GM23248 (cell line): Measurements from ENCODE around the gene ZBTB49. TPM values are rescaled to one million over a fixed set of nuclear protein-coding genes. Genes with fewer than 3 reads are reported as not detected.

Experiments
- DNase-seq: peaks from one replicate; pipeline ENCODE4 v3.0.0-alpha.2; 2015
- H2AFZ ChIP-seq: fragments of 200-600 bp; sonication (generic); 2 replicates; pipeline ENCODE4 v1.6.1; 2016; ENCODE audit warnings: antibody characterized with exemption
- H3F3A ChIP-seq: fragments of 200-600 bp; sonication (generic); 2 replicates; pipeline ENCODE4 v1.6.1; 2016; ENCODE audit warnings: mild to moderate bottlenecking, antibody characterized with exemption, mixed run types; ENCODE audit not compliant: insufficient read depth
- H3K27ac ChIP-seq: fragments of 200-600 bp; sonication (generic); 2 replicates; pipeline ENCODE4 v1.5.1; 2016; ENCODE audit warnings: mild to moderate bottlenecking
- H3K27me3 ChIP-seq: fragments of 200-600 bp; sonication (generic); replicated peaks from 2 replicates; pipeline ENCODE4 v1.6.1; 2016; ENCODE audit warnings: mild to moderate bottlenecking; ENCODE audit not compliant: insufficient read depth
- H3K36me3 ChIP-seq: fragments of 200-600 bp; sonication (generic); 2 replicates; pipeline ENCODE4 v1.6.1; 2016; ENCODE audit warnings: low read depth, mild to moderate bottlenecking
- H3K4me1 ChIP-seq: fragments of 200-600 bp; sonication (generic); 2 replicates; pipeline ENCODE4 v1.6.1; 2016; ENCODE audit warnings: mild to moderate bottlenecking; ENCODE audit not compliant: insufficient read depth
- H3K4me2 ChIP-seq: fragments of 200-600 bp; sonication (generic); one replicate; pipeline ENCODE4 v1.6.1; 2016; ENCODE audit warnings: mild to moderate bottlenecking; ENCODE audit not compliant: unreplicated experiment
- H3K4me3 ChIP-seq: fragments of 200-600 bp; sonication (generic); 2 replicates; pipeline ENCODE4 v1.5.1; 2016; ENCODE audit warnings: mild to moderate bottlenecking
- H3K79me2 ChIP-seq: fragments of 200-600 bp; sonication (generic); 2 replicates; pipeline ENCODE4 v1.6.1; 2016; ENCODE audit warnings: mild to moderate bottlenecking; ENCODE audit not compliant: insufficient read depth
- H3K9ac ChIP-seq: fragments of 200-600 bp; sonication (generic); 2 replicates; pipeline ENCODE4 v1.6.1; 2016; ENCODE audit warnings: mild to moderate bottlenecking
- H3K9me2 ChIP-seq: fragments of 200-600 bp; sonication (generic); 2 replicates; pipeline ENCODE4 v1.6.1; 2016; ENCODE audit warnings: mixed run types, mild to moderate bottlenecking, moderate library complexity; ENCODE audit not compliant: insufficient read depth
- H3K9me3 ChIP-seq: fragments of 200-600 bp; sonication (generic); one replicate; pipeline ENCODE4 v1.6.1; 2017; ENCODE audit warnings: low read depth
- H4K20me1 ChIP-seq: fragments of 200-600 bp; sonication (generic); 2 replicates; pipeline ENCODE4 v1.6.0; 2016; ENCODE audit not compliant: insufficient read depth
- EZH2 ChIP-seq: fragments of 200-600 bp; sonication (generic); IDR thresholded peaks from 2 replicates; pipeline ENCODE4 v1.6.1; 2018; ENCODE audit warnings: antibody characterized with exemption, mild to moderate bottlenecking; ENCODE audit not compliant: insufficient read depth, poor library complexity, severe bottlenecking
- EZH2phosphoT487 ChIP-seq: fragments of 200-600 bp; sonication (generic); IDR thresholded peaks from 2 replicates; pipeline ENCODE4 v1.6.1; 2018; ENCODE audit warnings: antibody characterized with exemption, moderate library complexity, mild to moderate bottlenecking, low read depth; ENCODE audit not compliant: insufficient read depth
- WGBS, 2 experiments: methylation state at CpG; one replicate each; pipeline ENCODE4 v1.1.6; 2015 to 2017; ENCODE audit warnings: low lambda C conversion rate in 2 of 2, low coverage in 1 of 2; ENCODE audit errors: missing lambda C conversion rate in 2 of 2; 5-methylcytosine and 5-hydroxymethylcytosine counted together
- in situ Hi-C: fragments of 300-500 bp; cut with MboI; formaldehyde crosslinking; loops from 2 replicates; pipeline ENCODE4 v1.15.0; 2020
- polyA plus RNA-seq: library from polyadenylated mRNA; unstranded; fragments of >200 nt; fragmentation: Nextera tagmentation; extraction: Ambion mirVana; gene quantifications from 2 replicates; pipeline ENCODE4 v1.2.1, GENCODE V29; 2016
- total RNA-seq: library from RNA; depleted of rRNA; stranded (reverse); fragments of >200 nt; shearing (Covaris generic); gene quantifications from 2 replicates; pipeline ENCODE4 v1.2.3, GENCODE V29; 2014

The ZBTB49 gene
- total and polyA plus RNA-seq, 2 experiments from 2014 or later: 1.9 to 2.9 TPM

DNA sequence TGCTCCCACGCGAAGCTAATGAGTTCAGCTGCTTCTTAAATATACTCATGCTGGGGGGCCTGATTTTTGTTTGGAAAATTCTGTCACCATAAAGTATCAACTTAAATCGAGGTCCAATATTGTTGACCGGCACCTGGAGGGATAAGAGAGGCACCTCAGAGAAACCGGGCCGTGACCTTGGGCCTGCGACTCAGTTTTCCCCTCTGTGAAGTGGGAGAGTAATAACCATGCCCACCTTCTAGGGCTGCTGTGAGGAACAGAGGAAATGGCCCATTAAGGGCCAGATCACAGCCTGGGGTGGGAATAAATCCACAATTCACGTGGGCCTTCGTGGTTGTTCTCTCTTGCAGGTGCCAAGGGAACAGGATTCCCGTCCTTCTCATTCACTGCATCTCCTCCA, 39.4 kb downstream of the ZBTB49 start:
- Histone ChIP-seq H3K4me3 (no peak overlapping the region), H3K79me2 (no peaks in the 10 kb centered on the region), H3K9me2 (no peaks in the 10 kb centered on the region), H3K4me1 (no peaks in the 10 kb centered on the region; the same call in 1 of the 2 replicates), H2AFZ (no peak overlapping the region), H3K27me3 (no peaks in the 10 kb centered on the region), H3K9ac (no peak overlapping the region), H3F3A (peaks cover 17% of the 10 kb centered on the region), H3K36me3 (no peaks in the 10 kb centered on the region), H3K4me2 (no peak overlapping the region), H4K20me1 (no peaks in the 10 kb centered on the region), H3K9me3 (no peaks in the 10 kb centered on the region), H3K27ac (no peak overlapping the region)
- WGBS, 2 experiments: 81 to 83% methylated on average over 10 of the region's 10 CpGs
- no peak for TF ChIP-seq EZH2phosphoT487
- TF ChIP-seq EZH2: no peak
- DNase-seq: no peak
- in situ Hi-C loops: no loop called here

GRCh38 chr4:4330794-4331193, 40.7 kb downstream of the ZBTB49 start:
- Histone ChIP-seq H3F3A (peaks cover 17% of the 10 kb centered on the region), H3K27me3 (no peaks in the 10 kb centered on the region), H3K79me2 (no peaks in the 10 kb centered on the region), H3K4me2 (no peak overlapping the region), H2AFZ (no peak overlapping the region), H3K9me2 (no peaks in the 10 kb centered on the region), H3K4me1 (no peaks in the 10 kb centered on the region; the same call in 1 of the 2 replicates), H3K36me3 (no peaks in the 10 kb centered on the region), H4K20me1 (no peaks in the 10 kb centered on the region), H3K9ac (no peak overlapping the region), H3K4me3 (no peak overlapping the region), H3K9me3 (no peaks in the 10 kb centered on the region), H3K27ac (no peak overlapping the region)
- WGBS, 2 experiments: 52 to 67% methylated on average over 5 of the region's 5 CpGs
- in situ Hi-C loops: no loop called here
- TF ChIP-seq EZH2phosphoT487: no peak
- TF ChIP-seq EZH2: no peak
- DNase-seq: no peak

DNA sequence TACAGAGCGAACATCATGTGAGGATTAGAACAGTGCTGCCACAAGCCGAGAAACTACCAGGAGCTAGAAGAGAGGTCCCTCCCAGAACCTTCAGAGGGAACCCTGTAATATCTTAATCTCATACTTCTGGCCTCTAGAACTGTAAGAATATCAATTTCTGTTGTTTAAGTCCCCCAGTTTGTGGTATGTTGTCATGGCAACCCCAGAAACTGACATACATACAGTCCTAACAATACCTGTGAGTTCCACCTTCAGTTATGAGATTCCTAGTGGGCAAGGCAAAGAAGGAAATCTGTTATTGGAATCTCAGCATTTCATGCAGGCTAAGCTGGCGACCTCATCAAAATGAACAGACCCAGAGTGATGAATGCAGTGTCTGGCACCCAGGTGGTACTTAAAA, 42.5 kb downstream of the ZBTB49 start:
- no peaks in the 10 kb centered on the region for H3K36me3 ChIP-seq
- no peak overlapping the region for H3K4me2 ChIP-seq
- H4K20me1 ChIP-seq: no peaks in the 10 kb centered on the region
- 73 to 75% methylated on average over 3 of the region's 3 CpGs for WGBS, 2 experiments
- no peak overlapping the region for H3K9ac ChIP-seq
- no peak overlapping the region for H2AFZ ChIP-seq
- no peak overlapping the region for H3K4me3 ChIP-seq
- H3K79me2 ChIP-seq: no peaks in the 10 kb centered on the region
- no peak overlapping the region for H3K27ac ChIP-seq
- H3K9me2 ChIP-seq: no peaks in the 10 kb centered on the region
- H3K27me3 ChIP-seq: peaks cover 7% of the 10 kb centered on the region; the same call in 1 of the 2 replicates
- no peaks in the 10 kb centered on the region; the same call in 1 of the 2 replicates for H3K4me1 ChIP-seq
- TF ChIP-seq EZH2phosphoT487: no peak
- no peak for TF ChIP-seq EZH2
- DNase-seq: no peak
- H3K9me3 ChIP-seq: no peaks in the 10 kb centered on the region
- in situ Hi-C loops: no loop called here
- H3F3A ChIP-seq: peaks cover 17% of the 10 kb centered on the region

DNA sequence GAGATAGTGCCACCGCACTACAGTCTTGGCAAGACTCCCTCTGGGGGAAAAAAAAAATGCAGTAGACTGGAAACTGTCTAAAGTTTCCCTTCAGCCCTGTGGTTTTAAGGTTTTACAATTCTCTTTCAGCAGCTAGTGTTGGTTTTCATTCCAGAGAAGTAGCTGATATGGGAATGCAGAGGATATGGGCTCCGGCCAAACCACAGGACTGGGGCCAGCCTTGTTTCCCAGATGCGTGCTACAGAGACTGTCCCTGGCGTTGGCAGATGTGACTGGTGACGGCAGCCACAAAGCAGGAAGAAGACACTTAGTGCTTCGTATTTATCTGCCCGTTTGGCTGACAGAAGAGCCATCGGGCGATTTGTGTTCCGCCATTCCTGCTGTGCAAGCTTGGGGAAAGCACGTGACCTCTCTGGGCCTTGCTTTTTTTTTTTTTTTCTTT, 43.2 kb downstream of the ZBTB49 start:
- H3K9ac ChIP-seq: no peak overlapping the region
- 0 out of 2 replicates have a peak, but pooled peaks have one; percentile 37 for TF ChIP-seq EZH2phosphoT487
- TF ChIP-seq EZH2: no peak
- no peaks in the 10 kb centered on the region for H3K9me3 ChIP-seq
- H3K4me2 ChIP-seq: peak overlapping the region; percentile 80
- no peaks in the 10 kb centered on the region for H4K20me1 ChIP-seq
- 0 out of 2 replicates have a peak overlapping the region, but pooled peaks have one; percentile 33 for H2AFZ ChIP-seq
- H3K4me1 ChIP-seq: no peaks in the 10 kb centered on the region; the same call in 1 of the 2 replicates
- in situ Hi-C loops: no loop called here
- peaks cover 17% of the 10 kb centered on the region for H3F3A ChIP-seq
- peak; percentile 80 for DNase-seq
- H3K36me3 ChIP-seq: no peaks in the 10 kb centered on the region
- H3K27me3 ChIP-seq: peaks cover 7% of the 10 kb centered on the region; the same call in 1 of the 2 replicates
- no peaks in the 10 kb centered on the region for H3K79me2 ChIP-seq
- H3K9me2 ChIP-seq: no peaks in the 10 kb centered on the region
- 1% methylated on average over 11 of the region's 11 CpGs for WGBS, 2 experiments
- no peak overlapping the region for H3K27ac ChIP-seq
- peak overlapping the region; percentile 49 for H3K4me3 ChIP-seq
